HEK293 (cell line): ENCODE measurements around the gene UBE2F.

Experiments used
- CTCF ChIA-PET: fragments of 350-600 bp; formaldehyde crosslinking; extraction: SDS; loops from one replicate; lab custom pipeline; 2021; ENCODE audit warnings: antibody characterized with exemption; lab: Yijun Ruan, JAX
- POLR2A ChIA-PET: fragments of 300-600 bp; formaldehyde crosslinking; extraction: SDS; loops from one replicate; lab custom pipeline; 2020; ENCODE audit warnings: antibody characterized with exemption, inconsistent platforms; lab: Yijun Ruan, JAX
- H3K27ac ChIP-seq: fragments of 200-500 bp; sonication (Bioruptor generic); 2 replicates; pipeline ENCODE4 v1.5.1; 2014; ENCODE audit warnings: low read depth, low read length, control low read depth, inconsistent platforms; ENCODE audit errors: extremely low read depth
- H3K36me3 ChIP-seq, 2 experiments: fragments of 200-500 bp in 1 of 2; sonication (Bioruptor generic) in 1 of 2; 1 replicate in 1 of 2; 2 replicates in 1 of 2; pipeline ENCODE4 v1.5.1; 2014 to 2017; ENCODE audit warnings: inconsistent platforms in 2 of 2, low read length in 2 of 2; ENCODE audit not compliant: control insufficient read depth in 2 of 2, insufficient read depth in 1 of 2
- H3K4me1 ChIP-seq: fragments of 200-500 bp; sonication (Bioruptor generic); 2 replicates; pipeline ENCODE4 v1.5.1; 2014; ENCODE audit warnings: mild to moderate bottlenecking, low read length, inconsistent platforms; ENCODE audit not compliant: control insufficient read depth, insufficient read depth
- H3K4me3 ChIP-seq: 2 replicates; pipeline ENCODE4 v1.5.1; 2011; ENCODE audit warnings: low read depth, mild to moderate bottlenecking, control low read depth, low read length, moderate library complexity
- H3K9me3 ChIP-seq: fragments of 200-500 bp; sonication (Bioruptor generic); 2 replicates; pipeline ENCODE4 v1.5.1; 2014; ENCODE audit warnings: low read depth, low read length, inconsistent platforms; ENCODE audit not compliant: control insufficient read depth, insufficient read depth
- GLI2 ChIP-seq: fragments of 450-650 bp; formaldehyde crosslinking; IDR thresholded peaks from 2 replicates; pipeline ENCODE4; 2017; ENCODE audit warnings: missing biosample characterization, missing genetic modification characterization, low read depth, borderline replicate concordance
- GLI4 ChIP-seq: fragments of 450-650 bp; formaldehyde crosslinking; IDR thresholded peaks from 2 replicates; pipeline ENCODE4 v1.5.1; 2016; ENCODE audit warnings: missing biosample characterization, missing genetic modification characterization
- IKZF3 ChIP-seq: fragments of 450-650 bp; IDR thresholded peaks from 2 replicates; pipeline ENCODE4 v1.5.0; 2018; ENCODE audit warnings: missing biosample characterization, mild to moderate bottlenecking, missing genetic modification characterization, moderate library complexity
- KLF10 ChIP-seq: fragments of 450-650 bp; IDR thresholded peaks from 2 replicates; pipeline ENCODE4 v1.5.1; 2018; ENCODE audit warnings: missing biosample characterization, mild to moderate bottlenecking, missing genetic modification characterization
- MEIS1 ChIP-seq: sonication (generic); formaldehyde crosslinking; IDR thresholded peaks from 2 replicates; pipeline ENCODE4 v1.8.1; 2022; ENCODE audit warnings: missing genetic modification reagents, mild to moderate bottlenecking, borderline replicate concordance
- RBAK ChIP-seq: fragments of 450-650 bp; formaldehyde crosslinking; IDR thresholded peaks from 2 replicates; pipeline ENCODE4 v1.5.1; 2016; ENCODE audit warnings: missing biosample characterization, missing genetic modification characterization
- SCRT1 ChIP-seq: fragments of 450-650 bp; formaldehyde crosslinking; IDR thresholded peaks from 2 replicates; pipeline ENCODE4 v1.5.1; 2016; ENCODE audit warnings: missing biosample characterization, missing genetic modification characterization, borderline replicate concordance
- SCRT2 ChIP-seq: fragments of 450-650 bp; formaldehyde crosslinking; IDR thresholded peaks from 2 replicates; pipeline ENCODE4 v1.5.1; 2016; ENCODE audit warnings: missing biosample characterization, missing genetic modification characterization
- SP3 ChIP-seq: fragments of 450-650 bp; formaldehyde crosslinking; IDR thresholded peaks from 2 replicates; pipeline ENCODE4 v1.5.1; 2016; ENCODE audit warnings: missing biosample characterization, missing genetic modification characterization
- SP7 ChIP-seq: fragments of 450-650 bp; formaldehyde crosslinking; IDR thresholded peaks from 2 replicates; pipeline ENCODE4 v1.5.1; 2016; ENCODE audit warnings: missing biosample characterization, missing genetic modification characterization
- ZBTB17 ChIP-seq: fragments of 450-650 bp; formaldehyde crosslinking; IDR thresholded peaks from 2 replicates; pipeline ENCODE4 v1.5.1; 2016; ENCODE audit warnings: missing biosample characterization, missing genetic modification characterization
- ZEB2 ChIP-seq: fragments of 450-650 bp; formaldehyde crosslinking; IDR thresholded peaks from 2 replicates; pipeline ENCODE4 v1.5.1; 2016; ENCODE audit warnings: missing biosample characterization, missing genetic modification characterization
- ZFP3 ChIP-seq: fragments of 450-650 bp; formaldehyde crosslinking; IDR thresholded peaks from 2 replicates; pipeline ENCODE4 v1.5.1; 2016; ENCODE audit warnings: low read depth, missing biosample characterization, missing genetic modification characterization
- ZFP41 ChIP-seq: fragments of 450-650 bp; formaldehyde crosslinking; IDR thresholded peaks from 2 replicates; pipeline ENCODE4 v1.5.1; 2016; ENCODE audit warnings: missing biosample characterization, missing genetic modification characterization, borderline replicate concordance
- ZFP69B ChIP-seq: fragments of 450-650 bp; formaldehyde crosslinking; IDR thresholded peaks from 2 replicates; pipeline ENCODE4 v1.5.1; 2016; ENCODE audit warnings: missing biosample characterization, missing genetic modification characterization
- ZNF221 ChIP-seq: fragments of 450-650 bp; formaldehyde crosslinking; IDR thresholded peaks from 2 replicates; pipeline ENCODE4 v1.5.1; 2017; ENCODE audit warnings: missing biosample characterization, missing genetic modification characterization, borderline replicate concordance
- ZNF266 ChIP-seq: fragments of 450-650 bp; formaldehyde crosslinking; IDR thresholded peaks from 2 replicates; pipeline ENCODE4 v1.5.1; 2016; ENCODE audit warnings: missing biosample characterization, missing genetic modification characterization, low read depth
- ZNF426 ChIP-seq: fragments of 450-650 bp; formaldehyde crosslinking; IDR thresholded peaks from 2 replicates; pipeline ENCODE4 v1.5.1; 2017; ENCODE audit warnings: missing biosample characterization, missing genetic modification characterization, mild to moderate bottlenecking, inconsistent platforms, moderate library complexity
- ZNF501 ChIP-seq: fragments of 450-650 bp; formaldehyde crosslinking; IDR thresholded peaks from 2 replicates; pipeline ENCODE4 v1.5.1; 2016; ENCODE audit warnings: missing biosample characterization, missing genetic modification characterization
- ZNF530 ChIP-seq: fragments of 450-650 bp; formaldehyde crosslinking; IDR thresholded peaks from 2 replicates; pipeline ENCODE4 v1.5.1; 2016; ENCODE audit warnings: low read depth, missing biosample characterization, missing genetic modification characterization
- ZNF544 ChIP-seq: fragments of 450-650 bp; formaldehyde crosslinking; IDR thresholded peaks from 2 replicates; pipeline ENCODE4 v1.5.0; 2017; ENCODE audit warnings: missing biosample characterization, missing genetic modification characterization
- ZNF555 ChIP-seq: fragments of 450-650 bp; formaldehyde crosslinking; conservative IDR thresholded peaks from 2 replicates; pipeline ENCODE4 v1.5.1; 2017; ENCODE audit warnings: missing biosample characterization, mild to moderate bottlenecking, missing genetic modification characterization, inconsistent platforms
- ZNF623 ChIP-seq: fragments of 450-650 bp; formaldehyde crosslinking; IDR thresholded peaks from 2 replicates; pipeline ENCODE4 v1.5.1; 2016; ENCODE audit warnings: missing biosample characterization, missing genetic modification characterization
- ZNF777 ChIP-seq: fragments of 450-650 bp; formaldehyde crosslinking; IDR thresholded peaks from 2 replicates; pipeline ENCODE4 v1.5.1; 2017; ENCODE audit warnings: missing biosample characterization, missing genetic modification characterization, borderline replicate concordance
- TF ChIP-seq, protein P1 (sequence below): fragments of 450-650 bp; formaldehyde crosslinking; IDR thresholded peaks from 2 replicates; pipeline ENCODE4 v1.5.1; 2016; ENCODE audit warnings: missing biosample characterization, missing genetic modification characterization, borderline replicate concordance
- TF ChIP-seq, protein P2 (sequence below): fragments of 450-650 bp; formaldehyde crosslinking; IDR thresholded peaks from 2 replicates; pipeline ENCODE4 v1.5.1; 2017; ENCODE audit warnings: missing biosample characterization, missing genetic modification characterization
- TF ChIP-seq, protein P3 (sequence below): fragments of 450-650 bp; formaldehyde crosslinking; IDR thresholded peaks from 2 replicates; pipeline ENCODE4 v1.5.1; 2016; ENCODE audit warnings: missing biosample characterization, missing genetic modification characterization
- TF ChIP-seq, protein P4 (sequence below): fragments of 450-650 bp; formaldehyde crosslinking; conservative IDR thresholded peaks from 2 replicates; pipeline ENCODE4 v1.5.1; 2016; ENCODE audit warnings: low read depth, missing biosample characterization, missing genetic modification characterization

UBE2F gene, protein sequence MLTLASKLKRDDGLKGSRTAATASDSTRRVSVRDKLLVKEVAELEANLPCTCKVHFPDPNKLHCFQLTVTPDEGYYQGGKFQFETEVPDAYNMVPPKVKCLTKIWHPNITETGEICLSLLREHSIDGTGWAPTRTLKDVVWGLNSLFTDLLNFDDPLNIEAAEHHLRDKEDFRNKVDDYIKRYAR

DNA sequence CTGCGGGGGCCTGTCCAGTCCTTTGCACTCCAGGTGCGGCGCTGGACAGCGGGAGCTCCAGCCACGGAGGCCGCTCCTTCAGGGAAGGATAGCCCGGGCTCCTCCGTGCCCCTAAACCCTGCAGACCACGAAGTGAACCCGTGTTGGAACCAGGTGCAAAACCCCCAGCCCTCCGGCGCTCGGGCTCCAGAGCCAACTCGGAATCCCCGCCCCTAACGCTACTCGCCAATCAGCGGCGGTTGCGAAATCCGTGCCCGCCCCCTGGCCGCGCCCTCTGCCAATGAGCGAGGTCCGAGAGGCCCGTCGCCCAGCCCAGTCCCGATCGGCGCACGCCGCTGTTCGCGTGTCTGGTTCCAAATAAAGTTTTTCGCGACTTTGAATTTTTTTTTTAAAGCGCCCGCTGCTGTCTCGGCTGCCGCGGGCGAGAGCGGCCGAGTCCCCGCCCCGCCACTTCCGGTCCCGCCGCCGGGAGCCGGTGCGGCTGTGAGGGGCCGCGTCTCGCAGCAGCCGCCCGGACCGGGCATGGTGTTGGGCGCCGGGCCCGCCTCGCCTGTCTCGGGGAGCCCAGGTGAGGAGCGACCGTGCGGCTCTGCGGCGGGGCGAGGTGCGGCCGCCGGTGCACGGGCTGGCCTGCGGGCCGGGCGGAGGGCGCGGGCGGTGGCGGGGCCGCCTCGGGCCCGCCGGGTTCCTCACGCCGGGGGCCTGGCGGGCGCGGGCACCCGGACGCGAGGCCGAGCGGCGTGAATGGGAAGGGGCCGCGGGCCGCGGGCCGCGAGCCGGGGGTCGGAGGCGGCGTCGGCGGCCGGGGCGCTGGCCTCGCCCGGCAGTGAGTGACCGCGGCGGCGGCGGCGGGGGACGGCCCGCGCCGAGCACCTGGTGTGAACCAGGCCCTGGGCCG lies at the start of gene UBE2F:
Gene UBE2F (plus strand): TSS at position 450 of the 898 bp plus-strand sequence. CDS start 6,094 bp downstream, outside the sequence.
- CTCF ChIA-PET, result no interaction called here
- Histone ChIP-seq H3K9me3 (no peaks in the 10 kb centered on the region), H3K36me3 (peaks cover 0 to 8% of the 10 kb centered on the region in 2 experiments; a peak in 1 of 3 replicates), H3K4me1 (peaks cover 4% of the 10 kb centered on the region; the same call in 1 of the 2 replicates), H3K4me3 (peak within 1 kb of the TSS; percentile 88), H3K27ac (peak within 1 kb of the TSS; percentile 41; the same call in 1 of the 2 replicates)
- POLR2A ChIA-PET, result no interaction called here
- TF ChIP-seq, protein P1, sequence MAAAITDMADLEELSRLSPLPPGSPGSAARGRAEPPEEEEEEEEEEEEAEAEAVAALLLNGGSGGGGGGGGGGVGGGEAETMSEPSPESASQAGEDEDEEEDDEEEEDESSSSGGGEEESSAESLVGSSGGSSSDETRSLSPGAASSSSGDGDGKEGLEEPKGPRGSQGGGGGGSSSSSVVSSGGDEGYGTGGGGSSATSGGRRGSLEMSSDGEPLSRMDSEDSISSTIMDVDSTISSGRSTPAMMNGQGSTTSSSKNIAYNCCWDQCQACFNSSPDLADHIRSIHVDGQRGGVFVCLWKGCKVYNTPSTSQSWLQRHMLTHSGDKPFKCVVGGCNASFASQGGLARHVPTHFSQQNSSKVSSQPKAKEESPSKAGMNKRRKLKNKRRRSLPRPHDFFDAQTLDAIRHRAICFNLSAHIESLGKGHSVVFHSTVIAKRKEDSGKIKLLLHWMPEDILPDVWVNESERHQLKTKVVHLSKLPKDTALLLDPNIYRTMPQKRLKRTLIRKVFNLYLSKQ, result no peak
- 0 out of 2 replicates have a peak, but pooled peaks have one; percentile 53 for TF ChIP-seq SP7 (tag by site-specific recombination)
- no peak for TF ChIP-seq ZNF266
- no peak for TF ChIP-seq SCRT2 (tag by site-specific recombination)
- TF ChIP-seq ZFP41 (tag by site-specific recombination), result no peak
- TF ChIP-seq IKZF3 (tag by site-specific recombination), result no peak
- no peak for TF ChIP-seq GLI4 (tag by site-specific recombination)
- TF ChIP-seq SP3 (tag by site-specific recombination), result peak; percentile 79
- no peak for TF ChIP-seq ZNF777 (tag by site-specific recombination)
- TF ChIP-seq ZEB2, result peak; percentile 76
- TF ChIP-seq ZNF221 (tag by site-specific recombination), result no peak
- no peak for TF ChIP-seq ZNF426 (tag by site-specific recombination)
- TF ChIP-seq, protein P2, sequence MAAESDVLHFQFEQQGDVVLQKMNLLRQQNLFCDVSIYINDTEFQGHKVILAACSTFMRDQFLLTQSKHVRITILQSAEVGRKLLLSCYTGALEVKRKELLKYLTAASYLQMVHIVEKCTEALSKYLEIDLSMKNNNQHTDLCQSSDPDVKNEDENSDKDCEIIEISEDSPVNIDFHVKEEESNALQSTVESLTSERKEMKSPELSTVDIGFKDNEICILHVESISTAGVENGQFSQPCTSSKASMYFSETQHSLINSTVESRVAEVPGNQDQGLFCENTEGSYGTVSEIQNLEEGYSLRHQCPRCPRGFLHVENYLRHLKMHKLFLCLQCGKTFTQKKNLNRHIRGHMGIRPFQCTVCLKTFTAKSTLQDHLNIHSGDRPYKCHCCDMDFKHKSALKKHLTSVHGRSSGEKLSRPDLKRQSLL (tag by site-specific recombination), result peak; percentile 38; the same call in 1 of the 2 replicates
- TF ChIP-seq ZNF544 (tag by site-specific recombination), result no peak
- TF ChIP-seq MEIS1 (CRISPR knock-in tag), result no peak
- no peak for TF ChIP-seq ZNF501 (tag by site-specific recombination)
- no peak; the same call in 1 of the 2 replicates for TF ChIP-seq GLI2
- TF ChIP-seq, protein P3, sequence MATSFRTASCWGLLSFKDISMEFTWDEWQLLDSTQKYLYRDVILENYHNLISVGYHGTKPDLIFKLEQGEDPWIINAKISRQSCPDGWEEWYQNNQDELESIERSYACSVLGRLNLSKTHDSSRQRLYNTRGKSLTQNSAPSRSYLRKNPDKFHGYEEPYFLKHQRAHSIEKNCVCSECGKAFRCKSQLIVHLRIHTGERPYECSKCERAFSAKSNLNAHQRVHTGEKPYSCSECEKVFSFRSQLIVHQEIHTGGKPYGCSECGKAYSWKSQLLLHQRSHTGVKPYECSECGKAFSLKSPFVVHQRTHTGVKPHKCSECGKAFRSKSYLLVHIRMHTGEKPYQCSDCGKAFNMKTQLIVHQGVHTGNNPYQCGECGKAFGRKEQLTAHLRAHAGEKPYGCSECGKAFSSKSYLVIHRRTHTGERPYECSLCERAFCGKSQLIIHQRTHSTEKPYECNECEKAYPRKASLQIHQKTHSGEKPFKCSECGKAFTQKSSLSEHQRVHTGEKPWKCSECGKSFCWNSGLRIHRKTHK, result no peak
- no peak for TF ChIP-seq ZNF530 (tag by site-specific recombination)
- TF ChIP-seq ZBTB17, result peak; percentile 58; the same call in 1 of the 2 replicates
- no peak for TF ChIP-seq ZNF555
- no peak for TF ChIP-seq SCRT1 (tag by site-specific recombination)
- TF ChIP-seq ZFP3 (tag by site-specific recombination), result no peak
- peak; percentile 81 for TF ChIP-seq KLF10
- no peak for TF ChIP-seq ZNF623 (tag by site-specific recombination)
- 0 out of 2 replicates have a peak, but pooled peaks have one; percentile 40 for TF ChIP-seq ZFP69B (tag by site-specific recombination)
- TF ChIP-seq, protein P4, sequence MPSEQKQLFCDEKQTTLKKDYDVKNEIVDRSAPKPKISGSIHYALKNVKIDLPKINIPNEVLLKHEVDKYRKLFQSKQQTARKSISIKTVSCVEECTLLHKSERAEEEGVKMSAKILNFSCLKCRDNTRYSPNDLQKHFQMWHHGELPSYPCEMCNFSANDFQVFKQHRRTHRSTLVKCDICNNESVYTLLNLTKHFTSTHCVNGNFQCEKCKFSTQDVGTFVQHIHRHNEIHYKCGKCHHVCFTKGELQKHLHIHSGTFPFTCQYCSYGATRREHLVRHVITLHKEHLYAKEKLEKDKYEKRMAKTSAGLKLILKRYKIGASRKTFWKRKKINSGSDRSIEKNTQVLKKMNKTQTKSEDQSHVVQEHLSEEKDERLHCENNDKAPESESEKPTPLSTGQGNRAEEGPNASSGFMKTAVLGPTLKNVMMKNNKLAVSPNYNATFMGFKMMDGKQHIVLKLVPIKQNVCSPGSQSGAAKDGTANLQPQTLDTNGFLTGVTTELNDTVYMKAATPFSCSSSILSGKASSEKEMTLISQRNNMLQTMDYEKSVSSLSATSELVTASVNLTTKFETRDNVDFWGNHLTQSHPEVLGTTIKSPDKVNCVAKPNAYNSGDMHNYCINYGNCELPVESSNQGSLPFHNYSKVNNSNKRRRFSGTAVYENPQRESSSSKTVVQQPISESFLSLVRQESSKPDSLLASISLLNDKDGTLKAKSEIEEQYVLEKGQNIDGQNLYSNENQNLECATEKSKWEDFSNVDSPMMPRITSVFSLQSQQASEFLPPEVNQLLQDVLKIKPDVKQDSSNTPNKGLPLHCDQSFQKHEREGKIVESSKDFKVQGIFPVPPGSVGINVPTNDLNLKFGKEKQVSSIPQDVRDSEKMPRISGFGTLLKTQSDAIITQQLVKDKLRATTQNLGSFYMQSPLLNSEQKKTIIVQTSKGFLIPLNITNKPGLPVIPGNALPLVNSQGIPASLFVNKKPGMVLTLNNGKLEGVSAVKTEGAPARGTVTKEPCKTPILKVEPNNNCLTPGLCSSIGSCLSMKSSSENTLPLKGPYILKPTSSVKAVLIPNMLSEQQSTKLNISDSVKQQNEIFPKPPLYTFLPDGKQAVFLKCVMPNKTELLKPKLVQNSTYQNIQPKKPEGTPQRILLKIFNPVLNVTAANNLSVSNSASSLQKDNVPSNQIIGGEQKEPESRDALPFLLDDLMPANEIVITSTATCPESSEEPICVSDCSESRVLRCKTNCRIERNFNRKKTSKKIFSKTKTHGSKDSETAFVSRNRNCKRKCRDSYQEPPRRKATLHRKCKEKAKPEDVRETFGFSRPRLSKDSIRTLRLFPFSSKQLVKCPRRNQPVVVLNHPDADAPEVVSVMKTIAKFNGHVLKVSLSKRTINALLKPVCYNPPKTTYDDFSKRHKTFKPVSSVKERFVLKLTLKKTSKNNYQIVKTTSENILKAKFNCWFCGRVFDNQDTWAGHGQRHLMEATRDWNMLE (tag by site-specific recombination), result no peak
- no peak for TF ChIP-seq RBAK (tag by site-specific recombination)
